Stimulated activated CD4-positive, alpha-beta T cell treated with anti-CD3 and anti-CD28 coated beads, Interleukin-2, amount 100 ng/mL, for 48 hours (primary cell): Measurements from ENCODE around the gene TBC1D8B.

Experiments
- DNase-seq, 2 donors: peaks; one replicate each; pipeline ENCODE4 v3.0.0-alpha.2; 2020

The TBC1D8B gene

DNA sequence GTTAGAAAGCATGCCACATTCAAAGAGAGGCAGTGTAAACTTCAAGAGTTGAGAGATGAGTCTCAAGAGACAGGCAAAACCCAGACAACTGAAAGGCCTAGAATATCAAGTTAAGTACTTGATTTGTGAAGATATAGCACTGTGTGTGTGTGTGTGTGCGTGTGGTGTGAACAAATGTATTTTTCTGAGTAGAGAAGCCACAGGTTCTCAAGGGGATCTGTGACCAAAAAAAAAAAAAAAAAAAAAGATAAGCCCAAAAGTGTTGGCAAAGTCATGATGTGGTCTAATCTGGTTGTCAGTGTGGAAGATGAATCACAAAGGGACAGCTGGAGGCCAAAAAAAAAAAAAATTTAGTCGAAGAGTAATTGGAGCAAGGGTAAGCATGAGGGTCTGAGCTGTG lies 96.8 kb downstream of the TBC1D8B start:
- DNase-seq = no peak

DNA sequence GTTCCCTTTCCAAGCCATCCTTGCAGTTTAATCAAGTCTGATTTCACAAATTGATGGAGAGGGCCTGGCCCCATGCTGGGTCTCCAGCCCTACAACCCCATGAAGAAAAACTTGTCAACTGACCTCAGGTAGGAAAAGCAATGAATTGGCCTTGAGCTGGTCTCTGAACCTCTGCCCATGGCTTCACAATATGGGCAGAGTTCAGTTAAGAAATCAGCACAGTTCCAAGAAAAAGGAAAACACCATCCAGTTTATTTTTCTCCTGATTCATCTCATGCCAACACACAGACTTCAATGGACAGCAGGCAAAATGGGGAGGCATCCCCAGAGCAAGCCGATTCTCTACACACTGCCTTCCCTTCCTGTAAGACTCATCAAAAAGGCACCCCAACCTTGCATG lies 97.4 kb downstream of the TBC1D8B start:
- DNase-seq = no peak

DNA sequence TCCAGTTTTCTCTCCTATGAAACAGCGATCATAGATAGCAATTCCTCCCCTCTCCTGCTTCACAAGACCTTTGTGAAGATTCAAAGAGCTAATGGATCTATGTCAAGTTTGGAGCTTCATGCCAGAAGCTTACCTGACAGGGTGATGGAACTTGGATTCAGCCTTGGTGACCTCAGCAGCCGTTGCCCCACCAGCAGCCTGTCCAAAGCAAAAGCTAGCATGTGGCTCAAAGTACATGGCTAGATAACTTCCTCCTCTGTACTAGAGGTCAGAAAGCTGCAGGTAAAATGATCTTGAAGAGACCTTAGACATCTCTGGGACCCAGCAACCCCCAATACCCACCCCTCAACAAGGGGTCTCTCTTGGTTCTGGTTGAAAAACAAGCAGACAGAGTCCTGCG lies 98.9 kb downstream of the TBC1D8B start:
- no peak for DNase-seq

DNA sequence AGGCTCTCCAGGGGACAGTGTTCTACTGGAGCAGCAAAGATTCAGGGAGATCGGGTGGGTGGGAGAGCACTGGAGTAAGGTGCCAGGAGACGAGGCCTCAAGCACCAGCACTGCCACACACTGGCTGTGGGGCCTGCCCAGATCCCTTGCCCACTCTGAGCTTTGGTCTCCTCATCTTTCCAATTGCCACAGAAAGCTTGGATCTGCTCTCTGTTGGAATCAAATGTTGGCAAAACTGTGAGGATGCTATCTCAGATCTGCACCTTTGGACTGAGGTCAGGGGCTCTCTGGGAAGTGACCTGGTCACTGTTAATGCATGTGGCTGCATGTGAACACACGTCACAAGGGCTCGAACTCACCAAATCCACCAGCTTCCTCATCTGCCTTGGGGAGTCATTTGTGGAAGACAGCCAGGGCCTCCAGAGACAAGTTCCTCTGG lies 99.3 kb downstream of the TBC1D8B start:
- DNase-seq = no peak

DNA sequence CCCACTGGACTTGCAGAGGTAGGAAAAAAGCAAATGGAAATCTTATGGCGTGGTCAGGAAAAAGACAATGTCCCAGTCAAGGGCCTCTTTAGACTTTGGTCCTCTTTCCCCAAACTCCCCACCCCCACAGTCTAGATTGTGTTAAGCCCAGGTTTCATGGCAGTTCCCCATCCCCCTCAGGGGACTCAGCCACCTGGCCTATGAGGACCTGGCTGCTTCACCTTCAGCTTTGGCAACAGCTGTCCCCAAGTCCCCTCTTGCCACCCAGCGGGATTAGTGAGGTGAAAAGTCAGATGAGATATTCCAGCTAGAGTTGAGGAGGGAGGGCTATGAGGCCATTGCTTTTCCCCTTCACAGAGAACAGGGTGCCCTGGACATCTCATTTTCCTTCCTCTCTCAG lies 100.2 kb downstream of the TBC1D8B start:
- DNase-seq = no peak

DNA sequence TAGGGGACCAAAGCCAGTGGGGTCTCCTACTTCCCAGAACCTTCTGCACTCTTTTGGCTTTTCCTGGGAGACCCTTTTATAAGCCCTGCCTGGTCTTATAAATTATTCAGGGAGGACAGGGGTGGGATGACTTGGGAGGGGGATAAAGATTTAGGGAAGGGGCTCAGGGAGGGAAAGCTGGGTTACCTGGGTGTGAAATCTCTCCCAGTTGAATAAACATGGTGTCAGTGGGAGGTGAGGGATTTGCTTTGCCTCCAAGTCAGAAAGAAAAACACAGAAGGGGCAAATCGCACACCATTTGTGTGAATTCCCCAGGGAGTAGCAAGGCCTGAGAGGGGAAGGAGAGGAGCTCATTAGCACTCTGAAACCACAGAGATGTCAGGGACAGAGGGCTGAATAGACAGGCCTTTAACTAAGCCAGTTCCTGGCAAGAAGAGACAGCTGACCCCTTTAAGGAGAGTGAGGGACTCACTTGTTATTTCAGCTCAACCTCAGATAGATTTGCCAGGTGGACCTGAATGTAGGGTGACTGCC lies 100.9 kb downstream of the TBC1D8B start, which contains the start of gene RIPPLY1:
Gene RIPPLY1 (minus strand): TSS at position 51 of the 534 bp plus-strand sequence. CDS start 54 bp downstream, outside the sequence.
- no peak for DNase-seq

DNA sequence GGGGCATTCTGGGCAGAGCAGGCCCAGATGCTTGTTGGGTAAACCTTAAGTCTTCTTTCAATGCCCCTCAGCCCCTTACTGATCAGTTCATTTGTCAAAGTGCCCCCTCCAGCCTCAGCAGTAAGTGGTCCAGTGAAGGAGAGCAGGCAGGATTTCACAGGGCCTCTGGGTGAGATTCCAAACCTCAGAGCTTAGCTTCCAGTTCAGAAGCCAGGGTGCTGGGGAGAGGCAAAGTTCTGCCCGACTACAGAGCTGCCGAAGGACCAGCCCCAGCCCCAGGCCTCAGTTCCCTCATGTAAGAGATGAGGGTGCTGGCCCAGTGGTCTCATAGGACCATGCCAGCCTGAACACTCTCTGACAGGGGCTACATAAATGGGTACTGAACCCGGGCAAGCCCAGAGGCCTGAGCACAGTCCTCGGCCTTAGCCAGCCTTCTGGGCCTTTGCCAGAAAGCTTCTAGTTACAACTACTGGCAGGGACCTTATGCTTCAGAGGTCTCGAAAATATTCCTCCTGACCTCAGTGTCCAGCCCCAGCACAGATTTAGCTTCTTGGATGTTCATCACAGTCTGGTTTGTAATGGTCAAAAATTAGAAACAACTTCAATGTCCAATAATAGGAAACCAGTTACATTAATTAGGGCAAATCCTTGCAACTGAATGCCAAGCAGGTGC lies 101.5 kb downstream of the TBC1D8B start:
- DNase-seq = no peak

DNA sequence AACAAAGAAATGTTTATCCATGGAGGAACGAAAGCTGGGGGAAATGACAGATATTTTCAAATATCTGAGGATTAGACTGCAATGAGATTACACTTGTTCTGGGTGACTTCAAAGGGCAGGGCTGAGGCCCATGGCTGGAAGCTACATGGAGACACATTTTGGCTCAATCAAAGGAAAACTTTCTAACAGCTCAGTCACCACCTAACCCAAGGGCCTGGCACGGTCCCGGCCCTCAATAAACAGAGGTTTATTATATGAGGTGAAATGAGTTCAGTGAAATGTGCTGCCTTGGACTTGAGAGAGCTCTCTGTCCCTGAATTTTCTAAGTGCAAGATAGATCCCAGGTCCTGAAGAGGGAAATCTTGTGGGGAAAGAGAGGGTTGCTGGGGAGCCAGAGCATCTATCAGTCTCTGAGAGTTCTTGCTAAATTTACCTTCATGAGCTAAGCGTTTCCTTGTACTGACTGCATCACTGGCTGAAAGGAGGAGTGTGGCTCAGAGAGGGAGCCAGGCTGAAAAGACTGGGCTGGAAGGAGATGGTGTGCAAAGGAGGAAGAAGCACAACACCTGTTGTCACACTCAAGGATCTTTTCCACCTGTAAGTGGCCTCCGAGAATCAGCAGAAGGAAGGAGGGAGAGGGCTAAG lies 102.7 kb downstream of the TBC1D8B start:
- DNase-seq = no peak

DNA sequence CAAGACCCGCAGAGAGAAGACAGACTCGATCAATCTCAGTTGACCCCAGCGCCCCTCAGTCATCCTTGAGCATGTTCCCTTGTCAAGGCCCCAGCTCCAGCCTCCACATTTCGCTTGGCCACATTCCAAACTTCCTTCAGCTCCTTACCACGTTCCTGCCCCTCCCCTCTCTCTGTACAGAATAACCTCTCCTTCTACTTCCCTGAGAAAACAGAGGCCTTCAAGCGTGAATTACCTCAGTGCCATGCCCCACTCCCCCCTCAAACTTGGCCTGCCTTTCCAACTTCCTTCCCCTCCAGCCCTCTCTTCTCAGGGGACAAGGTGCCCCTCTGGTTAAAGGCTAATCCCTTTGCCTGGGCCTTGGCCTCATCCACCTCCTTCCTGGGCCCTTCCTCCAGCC lies 103.9 kb downstream of the TBC1D8B start:
- DNase-seq = no peak

DNA sequence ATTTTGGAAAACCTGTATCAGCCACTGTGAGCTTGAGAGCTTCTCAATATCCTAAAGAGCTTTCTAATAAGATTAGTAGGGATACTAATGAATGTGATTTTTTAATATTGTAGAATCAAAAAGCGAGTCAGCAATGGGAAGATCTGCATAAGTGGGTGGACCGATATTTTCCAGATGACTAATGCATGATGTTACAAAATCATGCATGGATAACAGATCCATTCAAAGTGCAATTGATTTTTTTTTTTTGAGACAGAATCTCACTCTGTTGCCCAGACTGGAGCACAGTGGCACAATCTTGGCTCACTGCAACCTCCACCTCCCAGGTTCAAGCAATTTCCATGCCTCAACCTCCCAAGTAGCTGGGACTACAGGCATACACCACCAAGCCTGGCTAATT lies 110.4 kb downstream of the TBC1D8B start:
- no peak for DNase-seq

DNA sequence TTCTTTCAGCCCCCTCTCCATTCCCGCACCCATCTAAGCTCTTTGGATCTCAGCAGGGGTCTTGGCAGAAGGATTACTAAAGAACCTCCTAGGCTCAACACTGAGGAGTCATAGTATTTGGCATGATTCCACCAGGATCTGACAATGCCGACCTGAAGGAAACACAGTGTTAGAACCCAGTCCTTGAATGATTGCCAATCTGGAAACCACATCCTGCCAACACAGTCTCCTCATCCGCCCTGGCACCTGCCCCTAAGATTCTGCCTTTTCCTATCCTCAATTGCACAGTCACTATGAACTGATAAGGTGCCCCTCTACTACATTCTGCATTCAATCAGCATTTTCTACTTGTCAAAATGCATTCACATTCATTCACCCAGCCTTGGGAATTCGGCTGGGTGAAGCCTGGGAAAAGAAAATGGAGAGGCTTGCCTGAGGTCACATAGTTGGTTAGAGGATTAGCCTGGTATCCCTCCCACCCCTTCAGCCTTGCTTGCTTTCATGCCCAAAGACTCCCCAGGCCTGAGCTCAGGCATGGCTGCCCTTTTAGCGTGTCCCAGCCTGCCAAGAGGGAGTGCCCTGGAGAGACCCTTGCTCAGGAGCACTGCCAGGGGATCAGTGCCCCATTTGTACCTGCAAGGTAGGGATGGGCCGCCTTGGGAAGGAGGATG lies 115.5 kb downstream of the TBC1D8B start:
- DNase-seq = no peak

DNA sequence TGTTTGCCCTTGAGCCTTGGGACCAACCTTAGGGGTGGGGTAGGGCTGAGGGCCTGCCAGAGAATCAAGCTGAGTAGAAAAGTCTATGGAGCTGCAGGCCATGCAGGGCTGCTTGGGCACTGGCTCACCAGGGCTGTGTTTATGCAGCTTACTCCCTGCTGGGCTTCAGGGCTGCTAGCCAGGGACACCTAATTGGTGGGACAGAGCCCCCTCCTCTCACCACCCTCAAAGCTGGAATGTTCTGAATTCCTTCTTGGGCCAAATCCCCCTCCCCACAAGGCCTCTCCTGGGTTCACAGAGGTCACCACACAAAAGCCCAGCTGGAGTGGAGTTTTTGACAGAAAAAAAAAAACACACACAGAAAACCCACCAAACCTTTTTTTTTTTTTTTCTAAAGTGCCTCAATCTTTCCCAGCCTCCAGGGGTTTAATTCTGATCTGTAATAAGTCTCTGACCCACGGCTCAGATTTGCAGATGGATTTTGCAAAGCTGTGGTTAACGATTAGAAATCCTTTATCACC lies 117.5 kb downstream of the TBC1D8B start, which contains the start of gene CLDN2:
Gene CLDN2 (plus strand): TSS at position 471 of the 521 bp plus-strand sequence. CDS start 7,827 bp downstream, outside the sequence.
- no peak for DNase-seq

DNA sequence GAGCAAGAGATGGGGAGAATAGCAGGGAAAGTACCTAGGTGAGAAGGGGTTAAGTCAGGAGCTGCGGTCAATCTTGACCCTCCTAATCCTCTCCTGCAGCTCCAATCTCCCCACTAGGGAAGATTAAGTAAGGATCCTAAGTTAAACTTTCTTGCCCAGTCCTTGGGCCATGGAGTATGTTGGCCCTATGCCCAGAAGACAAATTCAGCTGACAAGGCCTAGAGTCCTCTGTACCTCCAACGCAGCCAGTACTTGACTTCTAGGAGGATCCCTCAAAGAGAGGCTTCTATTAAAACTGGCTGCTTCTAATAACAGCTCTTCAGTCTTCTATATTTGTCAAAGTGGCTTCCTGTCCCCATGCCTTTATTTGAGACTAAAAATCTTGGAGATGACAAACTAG lies 119.2 kb downstream of the TBC1D8B start:
- no peak for DNase-seq
